Ishikawa (cell line): ENCODE results near the gene TRIM72.

ENCODE experiments used
- CEBPB ChIP-seq: IDR thresholded peaks from 2 replicates; pipeline ENCODE4 v1.6.1; 2012
- EGR1 ChIP-seq: IDR thresholded peaks from 2 replicates; pipeline ENCODE4 v1.6.1; 2012
- EP300 ChIP-seq: IDR thresholded peaks from 2 replicates; pipeline ENCODE4 v1.6.1; 2012; ENCODE audit warnings: borderline replicate concordance
- FOXM1 ChIP-seq: IDR thresholded peaks from 2 replicates; pipeline ENCODE4 v1.6.1; 2012; ENCODE audit warnings: low read depth, borderline replicate concordance
- NFIC ChIP-seq: IDR thresholded peaks from 2 replicates; pipeline ENCODE4 v1.6.1; 2012
- RAD21 ChIP-seq: IDR thresholded peaks from 2 replicates; pipeline ENCODE4 v1.6.1; 2012; ENCODE audit warnings: low read depth
- REST ChIP-seq: IDR thresholded peaks from 2 replicates; pipeline ENCODE4 v1.6.1; 2012; ENCODE audit warnings: low read depth, mild to moderate bottlenecking
- TEAD4 ChIP-seq: IDR thresholded peaks from 2 replicates; pipeline ENCODE4 v1.6.1; 2012
- USF1 ChIP-seq: IDR thresholded peaks from 2 replicates; pipeline ENCODE4 v1.6.1; 2012
- YY1 ChIP-seq: IDR thresholded peaks from 2 replicates; pipeline ENCODE4 v1.6.1; 2012; ENCODE audit warnings: low read depth
- ZBTB7A ChIP-seq: IDR thresholded peaks from 2 replicates; pipeline ENCODE4 v1.6.1; 2012; ENCODE audit warnings: low read depth

GRCh38 chr16:31246296-31246695, 32.4 kb downstream of the TRIM72 start:
- TF ChIP-seq FOXM1 (no peak), EP300 (no peak), USF1 (no peak), RAD21 (no peak), REST (no peak), CEBPB (no peak), NFIC (no peak), YY1 (no peak), ZBTB7A (no peak), EGR1 (no peak), TEAD4 (no peak)
